CD4-positive, alpha-beta T cell treated with Interleukin-17A for 1 hour (primary cell): ENCODE results near the gene CYP27C1.

ENCODE experiments used
- DNase-seq: peaks from one replicate; pipeline ENCODE4 v3.0.0-alpha.2; 2020

Gene CYP27C1

DNA sequence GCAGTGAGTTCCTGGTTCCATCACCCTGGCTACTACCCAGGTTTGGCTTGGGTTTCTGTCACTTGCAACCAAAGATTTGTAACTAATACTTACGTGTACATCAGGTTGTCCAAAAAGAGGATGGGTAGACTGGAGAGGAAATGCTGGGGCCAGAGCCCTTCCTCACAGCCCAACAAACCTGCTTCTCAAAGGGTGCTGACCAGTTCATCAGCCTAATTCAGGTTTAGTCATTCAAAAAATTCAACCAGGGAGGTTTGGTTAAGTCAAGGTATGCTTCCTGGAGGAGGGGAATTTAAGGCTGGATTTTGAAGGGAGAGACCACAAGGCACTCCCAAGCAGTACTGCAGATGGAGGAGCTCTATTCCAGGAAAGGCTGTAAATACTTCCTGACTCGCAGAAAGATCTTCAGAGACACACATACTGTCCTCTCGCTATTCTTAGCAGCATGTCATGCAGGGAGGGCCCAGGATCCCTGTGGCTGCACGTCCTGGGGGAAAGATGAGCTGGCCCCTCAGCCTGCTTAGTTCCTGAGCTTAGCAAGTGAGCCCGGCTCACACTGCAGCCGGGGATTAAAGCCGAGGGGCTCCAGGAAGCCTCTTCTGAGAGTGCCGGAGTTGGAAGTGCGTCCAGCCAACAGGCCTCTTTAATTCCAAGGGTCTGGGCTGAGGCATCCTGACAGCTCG is 73.1 kb downstream of the CYP27C1 start:
- no peak for DNase-seq

DNA sequence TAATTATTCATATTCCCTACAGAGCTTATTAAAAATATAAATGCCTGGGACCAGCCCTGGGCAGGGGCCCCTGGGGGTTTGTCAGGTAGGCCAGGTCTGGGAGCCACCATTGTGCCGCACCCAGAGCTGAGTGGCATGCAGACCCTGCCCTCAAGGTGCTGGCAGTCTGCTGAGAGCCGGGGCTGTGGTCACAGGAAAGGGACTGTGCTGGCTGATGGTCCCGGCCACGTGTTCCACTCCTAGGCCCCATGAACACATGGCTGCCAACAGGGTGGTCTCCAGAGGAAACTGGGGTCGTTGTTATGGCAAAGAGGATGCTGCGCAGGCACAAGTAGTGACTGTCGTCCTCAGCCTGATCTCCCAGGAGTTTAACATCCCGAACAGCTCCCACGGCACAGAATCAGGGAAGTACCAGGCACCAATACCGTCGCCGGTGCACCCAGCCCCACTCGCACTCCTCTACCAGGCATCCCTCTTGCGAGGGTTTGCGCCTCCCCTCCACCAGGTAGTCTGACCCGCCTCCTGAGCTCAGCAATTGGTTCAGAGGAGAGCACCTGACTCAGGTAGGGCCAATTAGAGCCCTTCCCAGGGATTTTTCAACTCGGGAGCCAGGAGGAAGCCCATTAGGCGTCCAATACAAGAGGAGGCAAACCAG is 73.9 kb downstream of the CYP27C1 start:
- DNase-seq, result no peak

DNA sequence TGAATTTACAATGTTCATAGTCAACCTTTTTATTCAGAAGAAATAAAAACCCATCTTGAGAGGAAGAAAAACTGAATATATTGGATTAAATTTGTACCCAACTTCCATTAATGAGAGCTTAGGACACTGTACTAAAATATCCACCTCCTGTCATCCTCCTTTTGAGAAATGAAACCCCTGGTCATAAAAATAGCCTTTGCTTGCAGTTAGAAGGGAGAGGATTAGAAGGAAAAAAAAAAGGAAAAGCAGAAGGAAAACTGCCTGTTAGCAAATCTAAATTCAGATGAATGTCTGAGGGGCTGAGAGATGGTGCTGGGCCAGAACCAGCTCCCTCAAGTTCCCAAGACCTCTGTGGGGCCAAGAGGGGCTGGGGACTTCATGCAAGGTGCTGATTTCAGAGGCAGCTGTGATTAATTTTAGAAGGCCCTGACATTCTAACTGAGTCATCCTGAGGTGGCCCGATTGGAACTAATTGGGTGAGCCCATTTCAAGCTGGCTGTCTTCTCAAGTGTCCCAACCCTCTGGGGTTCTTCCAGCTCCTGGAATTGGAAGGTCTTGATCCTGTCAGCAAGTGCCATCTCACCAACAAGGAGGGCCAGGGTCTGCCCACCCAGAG is 74.7 kb downstream of the CYP27C1 start:
- no peak for DNase-seq

DNA sequence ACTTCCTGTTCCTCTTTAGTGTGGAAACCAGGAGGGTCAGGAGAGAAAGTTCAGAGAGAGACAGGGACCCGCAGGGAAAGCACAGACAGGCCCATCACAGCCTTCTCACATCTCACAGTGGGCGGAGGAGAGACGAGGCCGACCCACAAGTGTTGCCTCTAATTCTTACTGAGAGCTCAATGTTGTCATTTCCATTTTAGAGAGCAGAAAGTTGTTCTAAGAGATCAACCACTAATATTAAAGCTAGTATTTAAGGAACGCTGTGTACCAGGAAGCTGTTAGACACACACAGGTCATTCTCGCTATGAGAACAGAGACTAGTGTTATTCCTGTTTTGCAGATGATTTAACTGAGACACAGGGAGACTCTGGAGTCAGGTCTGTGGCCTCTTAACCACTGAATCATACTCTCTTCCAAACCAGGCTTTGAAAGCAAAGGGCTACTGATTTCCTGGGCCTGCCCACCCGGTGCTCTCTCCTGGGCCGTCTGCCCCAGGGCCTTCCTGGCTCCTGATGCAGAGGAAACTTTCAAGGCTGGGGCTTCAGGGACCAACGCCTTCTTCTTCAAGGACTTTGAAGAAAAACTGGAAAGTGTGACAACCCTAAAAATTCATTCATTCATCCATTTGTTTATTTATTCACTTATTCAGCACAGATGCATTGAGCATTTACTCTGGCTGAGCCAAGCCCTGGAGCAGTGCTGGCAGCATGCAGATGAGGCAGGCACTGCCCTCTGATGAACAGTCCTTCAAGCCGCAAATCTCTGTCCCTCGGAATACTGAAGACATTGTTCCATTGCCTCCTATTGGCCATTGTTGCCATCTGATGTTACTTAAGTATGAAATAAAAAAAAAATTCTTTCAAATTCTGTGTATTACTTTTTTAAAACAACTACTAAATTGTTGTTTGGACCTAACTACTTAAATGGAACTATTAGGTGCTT is 76.0 kb downstream of the CYP27C1 start:
- DNase-seq, result no peak

DNA sequence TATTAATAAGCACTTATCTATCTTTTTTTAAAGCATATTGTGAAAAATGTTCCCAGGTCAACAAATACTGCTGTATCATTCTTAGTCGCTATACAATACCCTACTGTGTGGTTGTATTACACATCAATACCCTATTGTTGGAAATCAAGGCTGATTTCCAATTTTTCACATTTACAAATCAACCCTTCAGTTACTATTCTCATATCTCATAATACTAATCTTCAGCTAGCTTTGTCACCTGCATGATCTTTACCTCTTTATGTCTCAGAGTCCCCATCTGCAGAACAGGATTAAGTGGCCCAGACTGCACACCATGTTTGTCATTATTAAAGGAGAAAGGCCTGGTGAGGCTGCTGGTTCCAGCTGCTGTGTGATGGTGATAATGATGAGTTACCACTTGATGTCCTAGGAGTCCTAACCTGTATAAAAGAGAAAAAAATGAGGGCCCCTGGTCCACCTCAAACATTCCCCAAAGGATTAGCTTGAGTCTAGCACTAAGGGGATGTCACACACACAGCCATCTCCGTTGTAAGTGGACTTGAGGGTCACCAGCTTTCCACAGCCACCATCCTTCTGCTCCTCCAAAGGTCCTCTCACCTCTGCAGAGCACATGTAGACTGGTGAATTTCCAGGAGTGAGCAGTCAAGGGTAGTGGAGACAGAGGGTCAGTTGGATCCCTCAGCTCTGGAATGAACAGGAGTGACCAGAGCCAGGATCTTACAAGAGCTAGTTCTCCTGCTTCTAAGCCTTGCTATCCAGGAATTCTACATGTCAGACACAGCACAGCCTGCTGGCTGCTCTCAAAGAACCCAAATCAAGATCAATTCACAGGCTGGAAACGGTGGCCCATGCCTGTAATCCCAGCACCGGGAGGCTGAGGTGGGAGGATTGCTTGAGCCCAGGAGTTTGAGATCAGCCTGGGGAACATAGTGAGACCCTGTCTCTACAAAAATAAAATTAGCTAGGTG is 77.2 kb downstream of the CYP27C1 start:
- no peak for DNase-seq

DNA sequence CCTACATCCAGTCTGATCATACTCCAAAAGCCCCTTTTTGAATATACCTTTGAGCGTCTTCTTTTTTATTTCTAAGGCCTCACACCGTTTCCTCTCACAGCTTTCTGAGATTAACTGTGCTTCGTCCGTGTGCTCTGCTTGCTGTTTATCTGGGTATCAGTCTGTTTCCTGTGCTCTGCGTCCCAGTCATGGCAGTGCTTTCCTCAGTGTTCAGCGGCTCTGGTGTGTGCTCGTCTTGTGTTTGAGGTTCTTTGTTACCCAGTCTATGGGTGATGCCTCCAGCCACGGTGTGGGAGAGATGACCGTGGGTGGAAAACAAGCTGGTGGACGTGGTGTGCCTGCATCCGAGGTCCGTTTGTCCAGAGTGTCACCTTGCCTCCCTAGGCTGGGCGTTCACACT is 79.6 kb downstream of the CYP27C1 start:
- DNase-seq, result no peak

DNA sequence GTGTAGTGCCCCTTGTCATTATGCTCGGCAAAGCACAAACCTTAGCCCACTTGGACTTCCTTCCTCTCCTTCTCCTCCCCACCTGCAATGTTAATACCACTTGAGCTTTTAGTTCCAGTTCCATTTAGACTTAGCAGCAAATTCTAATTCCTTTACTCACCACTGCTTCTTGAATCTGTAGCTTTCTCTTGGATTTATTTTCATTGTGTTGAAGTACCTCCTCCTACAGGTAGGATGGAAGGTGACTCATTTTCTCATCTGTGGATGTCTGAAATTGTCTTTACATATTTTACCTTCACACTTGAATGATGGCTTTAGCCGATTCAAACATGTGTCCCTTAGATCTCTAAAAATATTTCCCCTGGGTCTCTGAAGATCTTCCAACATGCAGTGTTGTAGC is 80.3 kb downstream of the CYP27C1 start:
- DNase-seq, result no peak

DNA sequence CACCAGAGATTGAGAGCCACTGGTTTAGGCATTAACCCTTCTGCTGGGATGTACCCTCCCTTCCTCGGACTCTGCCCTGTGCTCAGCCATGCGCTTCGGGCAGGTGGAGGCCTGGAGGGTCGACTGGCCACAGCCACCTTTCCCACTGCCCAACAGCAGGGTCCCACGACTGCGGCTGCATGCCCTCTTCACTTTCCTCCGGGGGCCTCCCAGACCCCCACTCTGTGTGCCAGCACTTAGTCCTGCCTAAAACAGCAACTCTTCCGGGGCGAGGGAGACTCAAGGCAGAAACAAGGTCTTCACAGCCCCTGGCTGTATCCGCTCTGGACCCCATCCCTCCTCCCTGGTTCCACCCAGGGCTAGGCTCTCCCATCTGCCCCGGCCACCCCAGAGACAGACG is 81.8 kb downstream of the CYP27C1 start:
- DNase-seq, result no peak

DNA sequence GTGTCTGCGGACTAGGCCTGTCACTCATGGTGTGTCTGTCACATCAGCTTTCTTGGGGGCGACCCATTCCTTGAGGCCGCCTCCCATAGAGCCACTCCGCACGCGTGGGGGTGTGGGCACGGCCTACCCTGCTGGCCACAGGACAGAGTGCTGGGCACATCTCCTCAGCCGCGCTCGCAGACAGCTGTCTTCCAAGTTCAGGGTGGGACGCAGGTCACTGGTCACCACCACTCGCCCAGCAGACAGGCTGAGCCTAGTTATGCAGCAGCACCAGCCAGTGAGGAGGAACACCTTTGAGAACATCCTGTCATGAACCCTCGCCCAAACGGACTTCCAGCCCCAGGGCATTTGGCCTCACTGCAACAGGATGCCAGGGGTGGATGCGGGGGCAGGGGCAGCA is 82.4 kb downstream of the CYP27C1 start:
- DNase-seq, result no peak

DNA sequence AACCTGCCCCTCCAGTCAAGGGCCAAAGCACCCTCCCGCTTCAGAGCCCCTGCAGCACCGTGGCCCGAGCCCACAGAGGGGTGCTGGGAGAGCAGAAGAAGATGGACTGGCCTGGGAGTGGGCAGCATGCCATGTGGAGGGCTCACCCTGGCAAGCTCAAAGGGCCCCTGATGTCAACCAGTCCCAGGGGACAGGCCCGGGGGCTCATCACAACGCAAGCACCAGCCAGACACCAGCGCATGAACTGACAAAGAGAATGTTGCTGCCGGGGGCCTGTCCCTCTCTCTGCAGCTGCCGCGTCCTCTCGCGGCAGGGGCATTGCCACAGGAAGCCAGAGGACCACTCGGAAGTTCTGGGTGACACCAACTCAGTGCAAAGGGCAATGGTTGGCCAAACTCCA is 82.9 kb downstream of the CYP27C1 start:
- no peak for DNase-seq

DNA sequence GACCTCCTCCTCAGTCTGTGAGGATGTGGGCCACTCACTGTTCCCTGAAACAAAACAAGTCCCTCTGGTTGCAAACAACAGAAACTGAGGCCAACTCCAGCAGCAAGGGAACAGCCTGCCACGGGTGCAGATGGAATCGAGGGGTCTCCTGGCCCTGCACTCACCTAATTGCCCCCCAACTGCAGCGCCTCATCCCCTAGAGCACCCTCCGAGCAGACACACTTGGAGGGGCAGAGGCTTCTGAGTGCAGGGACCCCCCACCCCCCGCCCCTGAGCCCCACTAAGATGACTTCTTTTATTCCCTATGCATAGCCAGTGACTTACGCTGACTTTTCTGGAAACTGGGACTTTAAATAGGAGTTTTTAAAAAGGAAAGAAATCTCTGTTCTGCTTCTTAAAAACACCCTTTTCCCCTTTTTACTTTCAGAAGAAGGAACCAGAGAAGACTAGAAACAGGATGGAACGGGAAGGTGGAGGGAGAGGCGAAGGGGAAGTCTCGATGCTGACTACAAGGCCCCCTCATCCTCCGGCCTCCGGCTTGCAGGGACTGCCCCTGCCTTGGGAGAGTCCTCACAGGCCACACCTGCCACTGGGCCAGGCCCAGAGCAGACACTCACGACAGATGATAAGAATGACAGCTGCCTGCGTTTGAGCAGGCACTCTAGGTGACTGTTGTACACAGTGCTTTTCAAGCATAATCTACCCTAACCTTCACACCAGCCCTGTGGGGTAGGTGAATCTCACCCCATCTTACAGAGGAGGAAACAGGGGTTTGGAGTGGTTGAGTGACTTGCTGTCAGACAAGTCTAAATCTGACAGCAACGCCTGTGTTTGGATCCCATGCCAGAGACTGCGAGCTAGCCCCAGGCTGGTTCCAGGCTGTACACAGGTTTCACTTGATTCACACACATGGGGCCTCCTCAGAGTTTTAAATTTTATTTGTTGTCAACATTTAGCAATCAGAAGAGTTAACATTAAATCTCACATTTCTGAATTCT is 85.0 kb downstream of the CYP27C1 start:
- no peak for DNase-seq

DNA sequence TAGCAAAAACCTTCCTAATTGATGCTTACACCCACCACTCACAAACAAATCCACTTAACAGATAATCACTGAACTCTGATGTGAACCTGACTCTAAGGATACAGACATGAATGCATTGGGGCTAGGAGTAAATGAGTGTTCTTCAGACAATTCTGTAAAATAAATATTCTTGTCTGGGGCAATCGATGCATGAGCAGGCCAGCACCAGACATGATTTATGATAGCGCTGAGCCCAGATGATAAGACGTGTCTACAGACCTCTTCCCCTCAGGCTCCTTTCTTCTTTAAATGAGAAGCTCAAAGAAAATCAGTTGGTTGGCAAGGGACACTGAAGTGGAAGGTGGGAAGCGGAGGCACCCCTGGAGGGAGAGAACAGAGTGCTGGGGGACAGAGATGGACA is 85.9 kb downstream of the CYP27C1 start:
- no peak for DNase-seq
